Fibroblast of gingiva (primary cell): ENCODE data around the gene CAMK4.
A peak's percentile ranks its signal among the peaks of the same experiment; 100 is the strongest.

ENCODE experiments used
- DNase-seq: peaks from one replicate; pipeline ENCODE4 v3.0.0-alpha.2; 2011; ENCODE audit warnings: low read depth

Gene CAMK4

DNA sequence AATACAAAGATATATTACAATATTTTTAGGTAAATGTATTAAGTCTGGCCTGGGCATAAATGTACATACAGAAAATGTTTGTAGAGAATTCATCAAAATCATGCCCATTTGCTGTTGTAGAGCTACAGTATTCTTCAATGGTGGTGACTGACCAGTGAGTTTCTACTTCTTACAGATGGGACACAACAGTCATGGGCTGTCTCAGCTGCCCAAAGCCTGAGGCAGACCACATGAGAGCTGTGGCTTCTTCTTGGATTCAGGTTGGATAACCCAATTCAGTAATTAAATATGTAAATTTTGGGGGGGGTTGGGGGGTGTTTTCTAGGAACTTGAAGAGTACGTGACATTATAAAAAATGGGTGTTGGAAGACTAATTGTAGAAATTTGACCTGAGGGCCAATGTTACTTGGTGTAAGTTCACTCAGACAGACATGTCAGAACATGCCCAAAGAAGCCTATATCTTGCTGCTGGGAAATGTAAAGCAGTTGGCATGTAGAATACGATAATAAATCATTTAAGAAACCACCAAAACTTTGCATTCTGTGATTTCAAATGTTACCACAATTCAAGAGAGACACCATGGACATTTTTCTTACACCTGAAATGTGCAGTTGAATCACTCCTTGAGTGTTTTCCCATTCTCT, 270.3 kb downstream of the CAMK4 start:
- DNase-seq: no peak

GRCh38 chr5:111495159-111495558, 271.0 kb downstream of the CAMK4 start:
- DNase-seq: no peak

DNA sequence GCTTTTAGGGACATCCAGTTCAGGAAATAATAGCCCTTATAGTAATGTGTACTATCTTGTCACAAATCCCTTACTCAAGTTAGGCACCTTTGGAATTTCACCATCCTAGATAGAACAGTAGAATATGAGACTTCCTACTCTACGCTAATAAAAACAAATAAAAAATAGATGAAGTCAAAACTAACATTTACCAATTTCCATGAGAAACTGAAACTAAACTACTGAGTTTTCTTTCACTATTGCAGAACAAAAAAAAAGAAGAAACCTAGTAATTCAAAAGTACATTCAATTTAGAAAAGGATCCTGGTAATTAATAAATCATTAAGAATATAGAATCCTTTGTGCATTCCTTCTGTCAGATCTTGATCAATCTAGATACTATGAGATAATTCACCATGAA, 274.2 kb downstream of the CAMK4 start:
- DNase-seq: no peak

DNA sequence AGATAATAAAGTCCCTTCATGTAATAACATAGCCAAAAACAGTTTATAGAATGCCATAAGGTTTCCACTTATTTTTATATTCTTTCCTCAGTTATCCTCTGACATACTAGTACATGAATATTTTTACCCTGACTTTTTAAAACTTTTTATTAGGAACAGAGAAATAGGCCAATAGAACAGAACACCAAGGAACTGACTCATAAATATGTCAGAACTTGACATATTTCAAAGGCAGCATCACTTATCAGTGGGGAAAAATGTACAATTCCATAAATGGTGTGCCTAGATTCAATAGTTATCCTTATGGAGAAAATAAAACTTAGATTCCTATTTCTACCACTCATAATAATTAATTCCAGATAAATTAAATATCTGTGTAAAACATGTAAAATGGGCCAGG, 278.8 kb downstream of the CAMK4 start:
- peak; percentile 6 for DNase-seq

- DNase-seq: no peak
Measured at GRCh38 chr5:111505096-111505495, 280.9 kb downstream of the CAMK4 start.

GRCh38 chr5:111507276-111507675, 283.1 kb downstream of the CAMK4 start:
- no peak for DNase-seq

- no peak for DNase-seq
Measured at GRCh38 chr5:111509119-111509518, 284.9 kb downstream of the CAMK4 start.

DNA sequence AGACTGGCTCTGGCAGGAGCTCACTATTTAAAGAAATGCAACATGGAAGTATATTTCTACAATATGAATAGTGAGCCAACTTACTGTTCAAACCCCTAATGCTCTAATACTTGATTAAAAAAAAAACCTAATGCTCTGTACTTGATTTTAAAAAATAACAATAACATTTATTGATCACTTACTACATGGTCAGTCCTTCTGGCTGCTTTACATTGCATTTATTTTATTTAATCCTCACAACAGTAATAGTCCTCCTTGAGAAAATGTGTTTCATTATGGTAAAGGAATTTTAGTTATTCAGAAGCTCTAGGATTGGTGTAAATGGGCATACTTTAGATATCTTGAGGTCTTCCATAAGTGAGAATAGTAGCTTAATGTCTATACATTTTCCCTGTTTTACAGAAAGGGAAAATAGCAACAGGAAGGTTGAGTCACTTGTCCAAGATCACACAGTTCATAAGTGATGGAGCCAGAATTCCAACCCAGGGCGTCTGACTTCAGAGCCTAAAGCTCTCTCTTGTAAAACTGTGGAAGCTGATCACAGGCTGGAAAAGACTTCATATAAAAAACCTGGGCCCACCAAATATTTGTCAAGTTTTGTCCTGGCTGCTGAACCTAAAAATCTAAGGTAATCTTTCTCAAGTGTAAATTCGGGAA, 287.1 kb downstream of the CAMK4 start:
- no peak for DNase-seq

GRCh38 chr5:111511831-111512374, 287.7 kb downstream of the CAMK4 start:
- peak; percentile 26 for DNase-seq

GRCh38 chr5:111512375-111513130, 288.4 kb downstream of the CAMK4 start, which contains the start of gene STARD4:
STARD4 (minus strand) TSS chr5:111512535; CDS start chr5:111507433, 5,102 bp downstream.
- peak; percentile 99 for DNase-seq

- no peak for DNase-seq
Measured at GRCh38 chr5:111513131-111513520, 288.9 kb downstream of the CAMK4 start.

DNA sequence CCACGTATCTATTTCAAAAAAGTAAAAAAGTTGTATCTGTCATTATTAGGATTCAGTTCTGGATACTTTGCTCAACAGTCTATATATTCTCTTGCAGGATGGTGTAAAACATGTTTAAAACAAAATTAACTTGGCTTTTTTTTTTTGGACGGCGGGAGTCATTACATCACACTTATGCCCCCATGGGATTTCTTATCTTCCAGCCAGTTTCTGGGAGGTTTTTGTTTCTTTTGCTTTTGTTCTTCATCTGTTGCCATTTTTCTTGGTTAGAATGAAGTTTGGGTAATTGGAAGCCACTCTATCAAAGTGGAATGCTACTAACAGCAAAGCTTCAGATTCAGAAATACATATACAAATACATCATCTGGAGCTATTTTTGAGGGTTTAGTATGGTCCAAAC, 289.9 kb downstream of the CAMK4 start:
- no peak for DNase-seq

DNA sequence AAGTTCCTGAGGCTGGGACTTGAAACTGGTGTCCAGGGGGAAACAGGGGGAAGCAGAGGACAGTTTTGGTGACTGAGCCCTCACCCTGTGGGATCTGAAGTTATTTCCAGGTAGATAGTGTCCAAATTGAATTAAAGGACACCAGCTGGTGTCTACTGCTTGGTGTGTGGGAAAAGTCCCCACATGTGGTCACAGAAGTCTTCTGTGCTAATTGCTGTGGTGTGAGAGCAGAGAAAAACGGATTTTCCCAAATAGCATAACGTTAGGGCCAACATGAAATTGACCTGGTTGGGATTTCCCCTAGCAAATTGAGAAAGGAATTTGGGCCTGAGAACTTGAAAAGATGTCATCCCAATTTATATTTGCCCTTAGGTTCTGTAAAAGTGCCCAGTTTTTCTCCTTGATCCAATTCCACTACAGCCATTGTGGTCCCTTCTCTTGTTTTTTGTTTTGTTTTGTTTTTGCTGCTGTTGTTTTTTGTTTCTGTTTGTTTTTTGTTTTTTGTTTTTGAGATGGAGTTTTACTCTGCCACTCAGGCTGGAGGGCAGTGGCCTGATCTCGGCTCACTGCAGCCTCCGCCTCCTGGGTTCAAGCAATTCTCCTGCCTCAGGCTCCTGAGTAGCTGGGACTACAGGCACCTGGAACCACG, 293.8 kb downstream of the CAMK4 start:
- DNase-seq: no peak

DNA sequence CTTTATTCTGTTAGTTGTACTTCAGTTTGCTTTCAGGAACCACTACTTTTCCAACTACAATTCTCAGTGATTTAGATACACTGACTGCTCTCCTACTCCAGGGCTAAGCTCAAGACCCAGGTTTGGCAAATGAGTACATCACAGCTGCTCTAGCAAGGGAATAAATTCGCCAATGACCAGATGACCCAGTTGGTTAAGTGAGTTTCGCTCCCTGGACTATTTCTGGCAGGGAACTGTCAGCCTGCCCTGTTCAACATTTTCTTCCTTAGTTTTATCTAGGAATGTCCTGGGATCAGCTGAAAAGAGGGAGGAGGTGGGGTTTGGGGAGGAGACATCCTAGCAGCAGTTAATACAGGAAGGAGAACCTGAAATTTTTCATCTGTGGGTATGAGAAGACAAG, 294.6 kb downstream of the CAMK4 start:
- DNase-seq: no peak

GRCh38 chr5:111520908-111521307, 296.7 kb downstream of the CAMK4 start:
- no peak for DNase-seq

GRCh38 chr5:111528056-111528455, 303.9 kb downstream of the CAMK4 start:
- no peak for DNase-seq

DNA sequence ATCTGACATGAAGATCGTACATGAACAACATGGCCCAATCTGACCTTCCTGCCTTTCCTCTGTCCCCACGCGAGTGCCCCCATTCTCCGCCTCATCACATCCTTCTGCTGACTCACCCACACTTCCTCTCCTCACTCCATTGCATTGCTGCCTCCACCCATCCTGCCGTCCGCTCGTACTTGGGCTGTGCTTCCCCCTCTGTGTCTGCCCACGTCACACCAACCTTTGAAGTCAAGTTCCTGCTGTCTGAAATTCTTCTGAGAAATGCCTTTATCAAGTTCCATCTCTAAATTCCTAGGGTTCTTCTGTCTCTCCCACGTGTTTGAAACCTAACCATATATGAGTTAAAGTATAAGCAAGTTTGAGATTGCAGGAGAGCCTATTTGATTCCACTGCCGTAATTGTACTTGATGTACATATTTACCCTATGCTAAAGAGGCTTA, 306.1 kb downstream of the CAMK4 start:
- DNase-seq: peak; percentile 18

GRCh38 chr5:111532886-111533582, 308.9 kb downstream of the CAMK4 start:
- peak; percentile 19 for DNase-seq

DNA sequence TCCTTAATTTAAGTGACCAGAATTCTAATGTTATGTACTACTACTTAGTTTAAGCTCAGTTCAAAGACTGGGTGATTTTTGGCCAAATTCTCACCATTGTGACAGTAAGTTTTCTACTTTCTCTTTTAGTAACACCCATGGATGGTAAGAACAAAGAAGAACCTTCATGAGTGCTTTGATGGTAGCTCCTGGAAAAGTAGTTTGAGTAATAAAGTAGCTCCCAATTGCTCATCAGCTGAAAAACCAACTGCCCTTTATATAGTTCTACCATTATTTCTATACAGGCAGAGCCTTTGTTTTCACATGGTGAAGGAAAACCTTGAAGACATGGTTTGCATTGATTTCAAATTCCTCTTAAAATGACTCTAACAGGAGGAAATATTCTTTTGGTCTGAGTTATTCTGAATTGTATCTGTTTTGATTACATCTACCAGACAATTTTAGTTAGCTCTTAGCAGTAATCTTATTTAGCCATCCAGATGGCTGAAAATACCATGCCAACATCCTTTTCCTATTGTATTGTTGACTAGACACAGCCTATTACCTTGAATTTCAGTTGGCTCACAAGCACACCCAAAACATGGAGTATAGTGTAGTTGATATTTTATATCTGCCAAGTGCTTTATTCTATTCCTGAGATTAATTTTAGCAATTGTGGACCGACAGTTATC, 311.8 kb downstream of the CAMK4 start:
- no peak for DNase-seq

GRCh38 chr5:111537141-111538024, 313.2 kb downstream of the CAMK4 start:
- DNase-seq: peak; percentile 64
